Gastroesophageal sphincter (tissue), 3 donors: Measurements from ENCODE around the gene CT45A2.
"Not testable (repeated sequence)": the region's sequence is repeated elsewhere in the genome, so short reads cannot be mapped to it uniquely, and the experiment has no call there.

Source experiments
- POLR2A ChIP-seq, 2 donors: fragments of 450-650 bp; IDR thresholded peaks; one replicate each; pipeline ENCODE4 v1.6.1; 2017; ENCODE audit warnings: antibody characterized with exemption in 2 of 2, mild to moderate bottlenecking in 2 of 2, moderate library complexity in 1 of 2
- TF ChIP-seq, protein P1 (sequence below), 4 experiments: fragments of 200-600 bp in 2 of 4; fragments of 450-650 bp in 2 of 4; sonication (generic) in 1 of 4; IDR thresholded peaks; one replicate each; pipeline ENCODE4 v1.5.1; 2017 to 2019; ENCODE audit warnings: antibody characterized with exemption in 4 of 4, mild to moderate bottlenecking in 2 of 4, moderate library complexity in 2 of 4

DNA sequence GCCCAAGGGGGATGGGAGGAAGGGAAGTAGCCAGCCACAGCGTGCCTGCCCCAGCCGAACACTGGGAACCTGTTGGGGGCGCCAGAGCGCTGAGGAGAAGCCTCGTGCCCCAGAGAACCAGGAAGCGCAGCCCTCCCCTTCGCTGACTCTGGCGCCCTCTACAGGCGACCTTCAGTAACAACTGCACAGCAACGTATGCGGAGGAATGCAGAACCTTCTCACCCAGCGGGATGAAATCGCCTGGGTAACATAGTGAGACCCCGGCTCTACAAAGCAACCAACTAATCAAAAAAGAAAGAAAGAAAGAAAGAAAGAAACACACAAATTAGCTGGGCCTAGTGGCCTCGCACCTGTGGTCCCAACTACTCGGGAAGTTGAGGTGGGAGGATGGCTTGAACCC is 17.1 kb downstream of the CT45A2 start, which contains the start of gene CT45A6:
- TF ChIP-seq, protein P1, sequence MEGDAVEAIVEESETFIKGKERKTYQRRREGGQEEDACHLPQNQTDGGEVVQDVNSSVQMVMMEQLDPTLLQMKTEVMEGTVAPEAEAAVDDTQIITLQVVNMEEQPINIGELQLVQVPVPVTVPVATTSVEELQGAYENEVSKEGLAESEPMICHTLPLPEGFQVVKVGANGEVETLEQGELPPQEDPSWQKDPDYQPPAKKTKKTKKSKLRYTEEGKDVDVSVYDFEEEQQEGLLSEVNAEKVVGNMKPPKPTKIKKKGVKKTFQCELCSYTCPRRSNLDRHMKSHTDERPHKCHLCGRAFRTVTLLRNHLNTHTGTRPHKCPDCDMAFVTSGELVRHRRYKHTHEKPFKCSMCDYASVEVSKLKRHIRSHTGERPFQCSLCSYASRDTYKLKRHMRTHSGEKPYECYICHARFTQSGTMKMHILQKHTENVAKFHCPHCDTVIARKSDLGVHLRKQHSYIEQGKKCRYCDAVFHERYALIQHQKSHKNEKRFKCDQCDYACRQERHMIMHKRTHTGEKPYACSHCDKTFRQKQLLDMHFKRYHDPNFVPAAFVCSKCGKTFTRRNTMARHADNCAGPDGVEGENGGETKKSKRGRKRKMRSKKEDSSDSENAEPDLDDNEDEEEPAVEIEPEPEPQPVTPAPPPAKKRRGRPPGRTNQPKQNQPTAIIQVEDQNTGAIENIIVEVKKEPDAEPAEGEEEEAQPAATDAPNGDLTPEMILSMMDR (IDR thresholded peaks at IDR 0.05) = not testable (repeated sequence)
- TF ChIP-seq POLR2A (IDR thresholded peaks at IDR 0.05) = not testable (repeated sequence)
